HFFc6 (cell line): Measurements from ENCODE around the gene TNFRSF21. TPM values are rescaled to one million over a fixed set of nuclear protein-coding genes. Genes with fewer than 3 reads are reported as not detected.
"Not testable (repeated sequence)": the region's sequence is repeated elsewhere in the genome, so short reads cannot be mapped to it uniquely, and the experiment has no call there.

Experiments used
- DNase-seq: peaks from one replicate; pipeline ENCODE4 v3.0.0-alpha.2; 2018
- H3K27ac Mint-ChIP-seq: 2 replicates; pipeline ENCODE4 v1.8.0; 2020; ENCODE audit warnings: mild to moderate bottlenecking, mixed read lengths
- H3K27me3 Mint-ChIP-seq: 2 replicates; pipeline ENCODE4 v1.8.0; 2021; ENCODE audit warnings: mild to moderate bottlenecking, moderate library complexity, mixed read lengths; ENCODE audit not compliant: insufficient read depth
- H3K36me3 Mint-ChIP-seq: 2 replicates; pipeline ENCODE4 v1.8.0; 2021; ENCODE audit warnings: low read depth, mixed read lengths
- H3K4me1 Mint-ChIP-seq: 2 replicates; pipeline ENCODE4 v1.8.0; 2020; ENCODE audit warnings: low read depth, mixed read lengths
- H3K4me3 Mint-ChIP-seq: 2 replicates; pipeline ENCODE4 v1.8.0; 2020; ENCODE audit warnings: mild to moderate bottlenecking, moderate library complexity, mixed read lengths
- H3K9me3 Mint-ChIP-seq: 2 replicates; pipeline ENCODE4 v1.8.0; 2020; ENCODE audit warnings: mild to moderate bottlenecking, mixed read lengths
- CTCF ChIP-seq: fragments of 200-600 bp; sonication (generic); IDR thresholded peaks from 2 replicates; pipeline ENCODE4 v1.5.0; 2021; ENCODE audit warnings: antibody characterized with exemption, mild to moderate bottlenecking
- total RNA-seq, 6 experiments: library from RNA; stranded (reverse); fragmentation: NEBNext Ultra II Directional; extraction: Animal tissue kit (Norgen Biotek cat#: 25700); gene quantifications; 2 replicates in 1 of 6; 3 replicates in 5 of 6; pipeline ENCODE4 v1.2.3, GENCODE V29; 2021

Gene TNFRSF21
- total RNA-seq, 6 experiments from 2014 or later, result 1.6 to 20.4 (median 2.2) TPM

GRCh38 chr6:47276377-47276776 lies 33.3 kb downstream of the TNFRSF21 start:
- Mint-ChIP-seq H3K36me3 (peaks cover 14% of the 10 kb centered on the region; the same call in 1 of the 2 replicates), H3K27me3 (no peaks in the 10 kb centered on the region), H3K9me3 (no peaks in the 10 kb centered on the region), H3K4me1 (peaks cover 8% of the 10 kb centered on the region; the same call in 1 of the 2 replicates), H3K4me3 (no peak overlapping the region), H3K27ac (no peak overlapping the region)
- no peak for DNase-seq
- no peak for TF ChIP-seq CTCF

GRCh38 chr6:47275640-47276039 lies 34.1 kb downstream of the TNFRSF21 start:
- Mint-ChIP-seq H3K36me3 (peaks cover 14% of the 10 kb centered on the region; the same call in 1 of the 2 replicates), H3K27me3 (no peaks in the 10 kb centered on the region), H3K4me3 (no peak overlapping the region), H3K9me3 (no peaks in the 10 kb centered on the region), H3K4me1 (peaks cover 8% of the 10 kb centered on the region; the same call in 1 of the 2 replicates), H3K27ac (no peak overlapping the region)
- no peak for DNase-seq
- no peak for TF ChIP-seq CTCF

- H3K36me3 Mint-ChIP-seq, result peaks cover 14% of the 10 kb centered on the region; the same call in 1 of the 2 replicates
- H3K27ac Mint-ChIP-seq, H3K4me1 Mint-ChIP-seq, H3K4me3 Mint-ChIP-seq, H3K27me3 Mint-ChIP-seq, DNase-seq, H3K9me3 Mint-ChIP-seq: not testable (repeated sequence)
These were observed 34.6 kb downstream of the TNFRSF21 start for GRCh38 chr6:47275132-47275531.

GRCh38 chr6:47268572-47269187 lies 41.0 kb downstream of the TNFRSF21 start:
- TF ChIP-seq CTCF, result no peak
- no peaks in the 10 kb centered on the region for H3K4me1 Mint-ChIP-seq
- no peaks in the 10 kb centered on the region for H3K9me3 Mint-ChIP-seq
- no peaks in the 10 kb centered on the region for H3K27me3 Mint-ChIP-seq
- H3K27ac Mint-ChIP-seq, result no peak overlapping the region
- no peak overlapping the region for H3K4me3 Mint-ChIP-seq
- no peaks in the 10 kb centered on the region for H3K36me3 Mint-ChIP-seq
- DNase-seq, result no peak

GRCh38 chr6:47267301-47267700 lies 42.4 kb downstream of the TNFRSF21 start:
- no peak overlapping the region for H3K4me3 Mint-ChIP-seq

More at GRCh38 chr6:47267301-47267700, 42.4 kb downstream of the TNFRSF21 start:
- no peaks in the 10 kb centered on the region for H3K27me3 Mint-ChIP-seq
- no peak for DNase-seq
- H3K9me3 Mint-ChIP-seq, result no peaks in the 10 kb centered on the region
- H3K27ac Mint-ChIP-seq, result no peak overlapping the region
- peaks cover 5% of the 10 kb centered on the region; the same call in 1 of the 2 replicates for H3K4me1 Mint-ChIP-seq
- TF ChIP-seq CTCF, result no peak
- no peaks in the 10 kb centered on the region for H3K36me3 Mint-ChIP-seq
